Measurements from ENCODE around the gene ETV6.

The ETV6 gene

DNA sequence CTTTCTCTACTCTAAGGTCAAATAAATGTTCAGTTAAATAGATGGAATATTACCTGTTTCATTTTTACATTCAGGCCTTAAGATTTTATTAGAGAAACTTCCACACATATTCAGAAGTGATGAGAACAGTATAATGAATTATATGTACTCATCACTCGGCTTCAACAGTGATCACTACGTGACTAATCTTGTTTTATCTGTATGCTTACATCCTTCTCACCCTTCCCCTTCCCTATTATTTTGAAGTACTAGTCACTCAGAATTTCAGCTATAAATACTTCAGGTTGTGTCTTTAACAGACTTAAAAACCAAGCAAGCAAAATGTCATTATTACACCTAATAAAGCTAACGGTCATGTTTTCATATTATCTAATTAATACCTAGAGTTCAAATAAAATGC lies 34.9 kb downstream of the ETV6 start:
- no peak for DNase-seq
- H3K9me3 ChIP-seq (ENCODE audit: insufficient read depth, low read length, severe bottlenecking): no peaks in the 10 kb centered on the region
- no peak overlapping the region for H3K4me2 ChIP-seq (ENCODE audit: insufficient read depth, low read length)
- H2AFZ ChIP-seq (ENCODE audit: low read depth, low read length): no peak overlapping the region
- H3K36me3 ChIP-seq (ENCODE audit: insufficient read depth, low read length): peaks cover 6% of the 10 kb centered on the region; the same call in 1 of the 2 replicates
- H3K9ac ChIP-seq (ENCODE audit: low read depth, low read length): no peak overlapping the region
- peaks cover 52% of the 10 kb centered on the region for H4K20me1 ChIP-seq (ENCODE audit: insufficient read depth, low read length)
- H3K27ac ChIP-seq (ENCODE audit: low read length): no peak overlapping the region
- no peaks in the 10 kb centered on the region for H3K27me3 ChIP-seq (ENCODE audit: insufficient read depth, low read length, poor library complexity)
- no peak overlapping the region for H3K4me3 ChIP-seq (ENCODE audit: low read depth in 1 of 2, low read length in 2 of 2)
- ATAC-seq (ENCODE audit: insufficient read depth, low read depth): no peak
- TF ChIP-seq EZH2 (IDR thresholded peaks at IDR 0.05; ENCODE audit: borderline replicate concordance, low read depth, low read length, severe bottlenecking): no peak
- TF ChIP-seq, protein P1, sequence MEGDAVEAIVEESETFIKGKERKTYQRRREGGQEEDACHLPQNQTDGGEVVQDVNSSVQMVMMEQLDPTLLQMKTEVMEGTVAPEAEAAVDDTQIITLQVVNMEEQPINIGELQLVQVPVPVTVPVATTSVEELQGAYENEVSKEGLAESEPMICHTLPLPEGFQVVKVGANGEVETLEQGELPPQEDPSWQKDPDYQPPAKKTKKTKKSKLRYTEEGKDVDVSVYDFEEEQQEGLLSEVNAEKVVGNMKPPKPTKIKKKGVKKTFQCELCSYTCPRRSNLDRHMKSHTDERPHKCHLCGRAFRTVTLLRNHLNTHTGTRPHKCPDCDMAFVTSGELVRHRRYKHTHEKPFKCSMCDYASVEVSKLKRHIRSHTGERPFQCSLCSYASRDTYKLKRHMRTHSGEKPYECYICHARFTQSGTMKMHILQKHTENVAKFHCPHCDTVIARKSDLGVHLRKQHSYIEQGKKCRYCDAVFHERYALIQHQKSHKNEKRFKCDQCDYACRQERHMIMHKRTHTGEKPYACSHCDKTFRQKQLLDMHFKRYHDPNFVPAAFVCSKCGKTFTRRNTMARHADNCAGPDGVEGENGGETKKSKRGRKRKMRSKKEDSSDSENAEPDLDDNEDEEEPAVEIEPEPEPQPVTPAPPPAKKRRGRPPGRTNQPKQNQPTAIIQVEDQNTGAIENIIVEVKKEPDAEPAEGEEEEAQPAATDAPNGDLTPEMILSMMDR (IDR thresholded peaks at IDR 0.05; ENCODE audit: borderline replicate concordance, extremely low read depth, low read length, poor library complexity, severe bottlenecking): no peak
- H3K4me1 ChIP-seq (ENCODE audit: insufficient read depth, low read length): no peaks in the 10 kb centered on the region
- peaks cover 96% of the 10 kb centered on the region for H3K79me2 ChIP-seq (ENCODE audit: insufficient read depth, low read length)

DNA sequence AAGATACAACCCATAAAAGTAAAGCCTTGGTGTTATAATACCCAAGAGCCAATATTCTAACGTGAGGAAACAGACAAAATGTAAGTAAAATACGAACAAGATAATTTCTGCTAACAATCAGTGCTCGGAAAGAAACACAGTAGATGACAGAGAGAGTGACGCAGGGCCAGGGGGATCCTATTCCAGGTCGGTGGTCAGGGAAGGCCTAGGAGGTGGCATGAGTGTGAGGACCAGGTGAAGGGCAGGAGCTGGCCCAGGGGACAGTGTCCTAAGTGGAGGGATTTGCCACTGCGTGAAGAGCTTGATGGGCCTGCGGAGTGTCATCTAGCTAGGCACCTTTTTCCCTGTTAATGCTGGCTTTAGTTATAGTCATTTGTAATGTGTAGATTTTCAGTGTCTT lies 35.3 kb downstream of the ETV6 start:
- Histone ChIP-seq H3K4me2 (ENCODE audit: insufficient read depth, low read length) (no peak overlapping the region), H4K20me1 (ENCODE audit: insufficient read depth, low read length) (peaks cover 51% of the 10 kb centered on the region), H3K36me3 (ENCODE audit: insufficient read depth, low read length) (peaks cover 6% of the 10 kb centered on the region; the same call in 1 of the 2 replicates), H3K9ac (ENCODE audit: low read depth, low read length) (no peak overlapping the region), H2AFZ (ENCODE audit: low read depth, low read length) (no peak overlapping the region), H3K4me1 (ENCODE audit: insufficient read depth, low read length) (no peaks in the 10 kb centered on the region), H3K9me3 (ENCODE audit: insufficient read depth, low read length, severe bottlenecking) (no peaks in the 10 kb centered on the region), H3K4me3 (ENCODE audit: low read depth in 1 of 2, low read length in 2 of 2) (no peak overlapping the region), H3K27me3 (ENCODE audit: insufficient read depth, low read length, poor library complexity) (no peaks in the 10 kb centered on the region), H3K27ac (ENCODE audit: low read length) (0 out of 2 replicates have a peak overlapping the region, but pooled peaks have one; percentile 23), H3K79me2 (ENCODE audit: insufficient read depth, low read length) (peaks cover 96% of the 10 kb centered on the region)
- ATAC-seq (ENCODE audit: insufficient read depth, low read depth) (no peak), DNase-seq (no peak)
- TF ChIP-seq, protein P1 (IDR thresholded peaks at IDR 0.05; ENCODE audit: borderline replicate concordance, extremely low read depth, low read length, poor library complexity, severe bottlenecking): no peak
- TF ChIP-seq EZH2 (IDR thresholded peaks at IDR 0.05; ENCODE audit: borderline replicate concordance, low read depth, low read length, severe bottlenecking): no peak

DNA sequence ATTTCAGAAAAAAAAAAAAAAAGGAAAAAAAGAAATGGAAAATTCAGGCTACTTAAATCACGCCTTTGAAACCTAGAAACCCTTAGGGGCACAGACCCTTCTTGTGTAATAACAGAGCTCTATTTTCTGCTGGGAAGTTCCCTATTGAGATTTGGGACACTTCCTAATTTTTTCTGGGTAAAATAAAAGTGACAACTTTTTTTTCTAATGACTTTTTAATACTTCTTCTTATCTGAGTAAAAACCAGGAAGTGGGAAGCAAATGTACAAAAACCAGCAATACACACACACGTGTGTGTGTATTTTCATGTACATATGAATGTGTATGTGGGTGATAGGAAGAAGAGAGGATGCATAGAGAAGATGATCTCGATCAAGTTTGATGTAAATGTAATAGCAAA lies 35.8 kb downstream of the ETV6 start:
- H4K20me1 ChIP-seq (ENCODE audit: insufficient read depth, low read length): peaks cover 51% of the 10 kb centered on the region
- H3K36me3 ChIP-seq (ENCODE audit: insufficient read depth, low read length): peaks cover 6% of the 10 kb centered on the region; the same call in 1 of the 2 replicates
- no peaks in the 10 kb centered on the region for H3K27me3 ChIP-seq (ENCODE audit: insufficient read depth, low read length, poor library complexity)
- H3K9me3 ChIP-seq (ENCODE audit: insufficient read depth, low read length, severe bottlenecking): no peaks in the 10 kb centered on the region
- no peak overlapping the region for H3K27ac ChIP-seq (ENCODE audit: low read length)
- H3K4me1 ChIP-seq (ENCODE audit: insufficient read depth, low read length): no peaks in the 10 kb centered on the region
- no peak for ATAC-seq (ENCODE audit: insufficient read depth, low read depth)
- H2AFZ ChIP-seq (ENCODE audit: low read depth, low read length): no peak overlapping the region
- TF ChIP-seq, protein P1 (IDR thresholded peaks at IDR 0.05; ENCODE audit: borderline replicate concordance, extremely low read depth, low read length, poor library complexity, severe bottlenecking): no peak
- TF ChIP-seq EZH2 (IDR thresholded peaks at IDR 0.05; ENCODE audit: borderline replicate concordance, low read depth, low read length, severe bottlenecking): no peak
- no peak overlapping the region for H3K4me3 ChIP-seq (ENCODE audit: low read depth in 1 of 2, low read length in 2 of 2)
- no peak for DNase-seq
- H3K4me2 ChIP-seq (ENCODE audit: insufficient read depth, low read length): no peak overlapping the region
- peaks cover 96% of the 10 kb centered on the region for H3K79me2 ChIP-seq (ENCODE audit: insufficient read depth, low read length)
- H3K9ac ChIP-seq (ENCODE audit: low read depth, low read length): no peak overlapping the region

DNA sequence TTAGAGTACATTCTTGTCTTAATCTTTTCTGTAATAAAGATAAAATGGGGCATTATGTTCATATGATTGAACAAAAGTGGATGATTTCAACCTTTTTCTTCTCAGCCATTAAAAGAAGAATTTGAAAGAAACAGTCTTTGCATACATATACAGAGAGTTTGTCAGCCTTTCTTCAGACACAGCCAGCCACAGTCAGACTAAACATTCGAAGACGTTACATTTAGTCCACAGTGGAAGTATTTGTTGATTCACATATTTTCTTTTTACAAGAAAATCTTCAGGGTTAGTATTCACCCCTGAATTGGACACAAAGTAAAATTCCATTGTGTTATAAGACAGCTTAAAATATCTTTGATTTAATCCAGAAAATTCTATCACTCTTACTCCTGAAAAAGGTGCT lies 36.2 kb downstream of the ETV6 start:
- H3K4me1 ChIP-seq (ENCODE audit: insufficient read depth, low read length): no peaks in the 10 kb centered on the region

More for the DNA sequence above, 36.2 kb downstream of the ETV6 start:
- H3K9ac ChIP-seq (ENCODE audit: low read depth, low read length): no peak overlapping the region
- H3K27ac ChIP-seq (ENCODE audit: low read length): no peak overlapping the region
- H3K4me3 ChIP-seq (ENCODE audit: low read depth in 1 of 2, low read length in 2 of 2): no peak overlapping the region
- H3K9me3 ChIP-seq (ENCODE audit: insufficient read depth, low read length, severe bottlenecking): no peaks in the 10 kb centered on the region
- peaks cover 52% of the 10 kb centered on the region for H4K20me1 ChIP-seq (ENCODE audit: insufficient read depth, low read length)
- H3K36me3 ChIP-seq (ENCODE audit: insufficient read depth, low read length): peaks cover 6% of the 10 kb centered on the region; the same call in 1 of the 2 replicates
- H3K27me3 ChIP-seq (ENCODE audit: insufficient read depth, low read length, poor library complexity): no peaks in the 10 kb centered on the region
- TF ChIP-seq, protein P1 (IDR thresholded peaks at IDR 0.05; ENCODE audit: borderline replicate concordance, extremely low read depth, low read length, poor library complexity, severe bottlenecking): no peak
- no peak for TF ChIP-seq EZH2 (IDR thresholded peaks at IDR 0.05; ENCODE audit: borderline replicate concordance, low read depth, low read length, severe bottlenecking)
- H3K4me2 ChIP-seq (ENCODE audit: insufficient read depth, low read length): no peak overlapping the region
- H2AFZ ChIP-seq (ENCODE audit: low read depth, low read length): no peak overlapping the region
- ATAC-seq (ENCODE audit: insufficient read depth, low read depth) (no peak), DNase-seq (no peak)
- H3K79me2 ChIP-seq (ENCODE audit: insufficient read depth, low read length): peaks cover 95% of the 10 kb centered on the region
